Lung (tissue), 12 donors: ENCODE data around the gene GLIS1. TPM values are rescaled to one million over a fixed set of nuclear protein-coding genes. Genes with fewer than 3 reads are reported as not detected.

Experiments
- ATAC-seq: fragments of 200-7000 bp; cut with Tn5 transposase; one replicate; pipeline ENCODE4 v1.9.1; 2020; ENCODE audit warnings: moderate number of reproducible peaks; ENCODE audit not compliant: insufficient read depth, low FRiP score
- DNase-seq, 3 donors: peaks; one replicate each; pipeline ENCODE4 v3.0.0-alpha.2; 2013 to 2017
- H3K27ac ChIP-seq, 2 donors: one replicate each; pipeline ENCODE4 v1.5.1; 2013; ENCODE audit warnings: mild to moderate bottlenecking in 2 of 2, moderate library complexity in 2 of 2, control low read depth in 1 of 2, inconsistent platforms in 1 of 2, low read depth in 1 of 2, low read length in 1 of 2
- H3K27me3 ChIP-seq, 3 donors: one replicate each; pipeline ENCODE4 v1.5.1; 2013; ENCODE audit warnings: low read length in 2 of 3; ENCODE audit not compliant: control insufficient read depth in 3 of 3, insufficient read depth in 3 of 3
- H3K36me3 ChIP-seq, 4 donors: one replicate each; pipeline ENCODE4 v1.5.1; 2013; ENCODE audit warnings: low read length in 4 of 4, mild to moderate bottlenecking in 1 of 4, moderate library complexity in 1 of 4; ENCODE audit not compliant: control insufficient read depth in 4 of 4, insufficient read depth in 4 of 4
- H3K4me1 ChIP-seq, 5 donors: one replicate each; pipeline ENCODE4 v1.5.1; 2013; ENCODE audit warnings: low read length in 5 of 5, mild to moderate bottlenecking in 2 of 5, moderate library complexity in 1 of 5; ENCODE audit not compliant: control insufficient read depth in 5 of 5, insufficient read depth in 5 of 5
- H3K4me3 ChIP-seq: one replicate; pipeline ENCODE4 v1.5.1; 2013; ENCODE audit warnings: mild to moderate bottlenecking, control low read depth, moderate library complexity
- H3K9ac ChIP-seq, 2 donors: one replicate each; pipeline ENCODE4 v1.5.1; 2013; ENCODE audit warnings: low read length in 2 of 2, control low read depth in 1 of 2; ENCODE audit not compliant: insufficient read depth in 1 of 2
- H3K9me3 ChIP-seq, 4 donors: one replicate each; pipeline ENCODE4 v1.5.1; 2013; ENCODE audit warnings: low read length in 3 of 4, mild to moderate bottlenecking in 1 of 4, moderate library complexity in 1 of 4; ENCODE audit not compliant: control insufficient read depth in 4 of 4, insufficient read depth in 3 of 4
- WGBS, 2 donors: extraction: QIAGEN DNeasy Blood & Tissue Kit; methylation state at CpG; one replicate each; pipeline ENCODE4 v1.1.7; 2013; 5-methylcytosine and 5-hydroxymethylcytosine counted together
- polyA plus RNA-seq, 2 donors: library from polyadenylated mRNA; stranded (reverse); fragments of 200-250 nt; gene quantifications; one replicate each; pipeline ENCODE4 v1.2.1, GENCODE V29; 2013
- total RNA-seq, 2 donors: library from RNA; depleted of rRNA in 1 of 2; stranded (reverse); fragments of >200 nt in 1 of 2; gene quantifications; one replicate each; pipeline ENCODE4 v1.2.1, GENCODE V29; 2014 to 2021
- TF ChIP-seq, protein P1 (sequence below): IDR thresholded peaks from 2 replicates; pipeline ENCODE4 v1.5.1; 2012; ENCODE audit warnings: mild to moderate bottlenecking; ENCODE audit errors: control extremely low read depth, extremely low read depth
- donor health status: control.
- donor health status: control.
- donor health status: Bipolar disorder and iron deficiency.
- donor health status: healthy.
- donor health status: DM: yes; HTN: yes; CAD: no.

The GLIS1 gene
- total and polyA plus RNA-seq, 4 donors, result 0.05 to 0.18 (median 0.17) TPM; not detected in 1

DNA sequence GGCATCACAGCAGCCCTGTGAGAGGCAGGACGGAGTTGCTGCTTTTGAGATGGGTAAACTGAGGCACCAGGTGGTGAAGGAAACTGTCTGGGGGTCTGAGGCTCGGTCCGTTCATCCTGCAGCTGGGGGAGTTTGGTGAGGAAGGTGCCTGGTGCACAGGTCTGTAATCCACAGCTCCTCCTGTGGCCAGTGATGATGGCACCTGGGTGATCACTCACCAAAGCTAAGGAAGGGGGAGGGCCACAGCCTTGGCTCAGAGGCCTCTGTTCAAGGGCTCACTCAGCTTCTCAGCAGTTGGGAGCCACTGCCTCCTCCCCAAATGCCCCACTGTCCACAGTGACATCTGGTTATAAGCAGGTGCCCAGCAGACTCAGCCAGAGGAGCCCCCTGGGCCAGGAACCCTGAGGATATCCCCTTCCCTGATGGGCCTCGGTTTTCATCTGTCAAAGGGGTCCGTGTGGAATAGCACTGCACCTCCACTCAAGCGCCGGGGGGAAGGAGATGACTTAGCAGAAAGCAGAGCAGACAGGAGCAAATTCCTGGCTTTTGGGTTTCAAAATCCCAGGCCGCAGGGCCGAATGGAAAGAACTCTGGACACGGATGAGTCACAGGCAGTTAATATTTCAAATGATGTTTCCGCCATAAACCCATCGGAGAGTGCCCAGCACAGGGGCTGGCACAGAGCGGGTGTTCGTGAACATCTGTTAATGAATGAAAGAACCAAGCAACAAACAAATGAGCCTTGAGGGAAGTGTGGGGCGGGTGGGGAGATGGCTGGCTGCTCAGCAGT is 197.0 kb downstream of the GLIS1 start:
- Histone ChIP-seq H3K36me3 (no peaks in the 10 kb centered on the region), H3K27ac (no peak overlapping the region), H3K9ac (no peak overlapping the region), H3K9me3 (no peaks in the 10 kb centered on the region), H3K4me3 (no peak overlapping the region), H3K27me3 (no peaks in the 10 kb centered on the region), H3K4me1 (no peaks in the 10 kb centered on the region)
- 65 to 74% methylated on average over 15 of the region's 15 CpGs for WGBS, 2 donors
- ATAC-seq, result no peak
- TF ChIP-seq, protein P1, sequence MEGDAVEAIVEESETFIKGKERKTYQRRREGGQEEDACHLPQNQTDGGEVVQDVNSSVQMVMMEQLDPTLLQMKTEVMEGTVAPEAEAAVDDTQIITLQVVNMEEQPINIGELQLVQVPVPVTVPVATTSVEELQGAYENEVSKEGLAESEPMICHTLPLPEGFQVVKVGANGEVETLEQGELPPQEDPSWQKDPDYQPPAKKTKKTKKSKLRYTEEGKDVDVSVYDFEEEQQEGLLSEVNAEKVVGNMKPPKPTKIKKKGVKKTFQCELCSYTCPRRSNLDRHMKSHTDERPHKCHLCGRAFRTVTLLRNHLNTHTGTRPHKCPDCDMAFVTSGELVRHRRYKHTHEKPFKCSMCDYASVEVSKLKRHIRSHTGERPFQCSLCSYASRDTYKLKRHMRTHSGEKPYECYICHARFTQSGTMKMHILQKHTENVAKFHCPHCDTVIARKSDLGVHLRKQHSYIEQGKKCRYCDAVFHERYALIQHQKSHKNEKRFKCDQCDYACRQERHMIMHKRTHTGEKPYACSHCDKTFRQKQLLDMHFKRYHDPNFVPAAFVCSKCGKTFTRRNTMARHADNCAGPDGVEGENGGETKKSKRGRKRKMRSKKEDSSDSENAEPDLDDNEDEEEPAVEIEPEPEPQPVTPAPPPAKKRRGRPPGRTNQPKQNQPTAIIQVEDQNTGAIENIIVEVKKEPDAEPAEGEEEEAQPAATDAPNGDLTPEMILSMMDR, result no peak
- no peak for DNase-seq

DNA sequence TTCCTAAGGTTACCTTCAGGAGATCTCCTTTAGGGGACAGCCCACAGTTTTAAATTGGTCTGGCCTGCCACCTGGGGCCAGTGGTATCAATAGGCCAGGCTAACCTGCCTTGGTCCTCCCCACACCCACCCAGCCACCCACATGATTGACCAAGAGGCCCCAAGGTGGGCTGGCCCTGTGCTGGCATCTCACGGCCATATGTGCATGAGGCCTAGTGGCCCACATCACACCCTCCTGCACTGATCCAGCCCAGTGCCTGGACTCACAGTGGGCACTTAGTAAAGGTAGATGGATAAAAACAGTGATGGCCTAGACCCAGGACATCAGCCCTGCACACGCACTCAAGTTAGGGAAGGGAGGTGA is 197.7 kb downstream of the GLIS1 start:
- no peaks in the 10 kb centered on the region for H3K4me1 ChIP-seq
- no peak overlapping the region for H3K4me3 ChIP-seq
- H3K9me3 ChIP-seq, result no peaks in the 10 kb centered on the region
- DNase-seq (no peak), ATAC-seq (no peak)
- WGBS, 2 donors, result 91 to 95% methylated on average over 2 of the region's 2 CpGs
- no peaks in the 10 kb centered on the region for H3K27me3 ChIP-seq
- no peak overlapping the region for H3K9ac ChIP-seq
- H3K27ac ChIP-seq, result no peak overlapping the region
- no peaks in the 10 kb centered on the region for H3K36me3 ChIP-seq
- TF ChIP-seq, protein P1, result no peak

- H3K9me3 ChIP-seq, result no peaks in the 10 kb centered on the region
- TF ChIP-seq, protein P1, result no peak
- H3K36me3 ChIP-seq, result no peaks in the 10 kb centered on the region
- no peak for DNase-seq
- WGBS, 2 donors, result 96% methylated on average over 14 of the region's 14 CpGs
- no peak overlapping the region for H3K4me3 ChIP-seq
- no peaks in the 10 kb centered on the region for H3K27me3 ChIP-seq
- no peak overlapping the region for H3K27ac ChIP-seq
- ATAC-seq, result no peak
- no peaks in the 10 kb centered on the region for H3K4me1 ChIP-seq
- H3K9ac ChIP-seq, result no peak overlapping the region
Observed at GRCh38 chr1:53540604-53541262, 198.2 kb downstream of the GLIS1 start.
